ENCODE results near the gene CCR9.

The CCR9 gene

DNA sequence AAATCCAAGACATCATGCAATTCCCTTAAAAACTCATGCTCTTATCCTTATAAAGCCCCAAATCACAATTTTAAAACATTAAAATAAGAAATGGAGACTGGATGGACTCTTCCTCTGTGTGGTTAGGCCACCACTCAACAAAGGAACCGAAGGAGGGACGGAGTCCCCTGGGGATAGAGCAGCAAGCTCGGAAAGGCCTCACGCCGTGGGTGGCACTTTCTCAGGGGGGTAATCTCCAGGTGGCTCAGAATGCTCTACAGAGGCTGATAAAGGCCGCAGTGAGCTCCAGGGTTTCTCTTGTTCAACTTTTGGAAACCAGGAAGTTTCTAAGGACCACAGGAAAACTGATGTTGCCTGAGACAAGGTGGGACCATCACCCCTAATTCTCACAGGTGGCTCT, 23.2 kb downstream of the CCR9 start:
- DNase-seq = no peak

DNA sequence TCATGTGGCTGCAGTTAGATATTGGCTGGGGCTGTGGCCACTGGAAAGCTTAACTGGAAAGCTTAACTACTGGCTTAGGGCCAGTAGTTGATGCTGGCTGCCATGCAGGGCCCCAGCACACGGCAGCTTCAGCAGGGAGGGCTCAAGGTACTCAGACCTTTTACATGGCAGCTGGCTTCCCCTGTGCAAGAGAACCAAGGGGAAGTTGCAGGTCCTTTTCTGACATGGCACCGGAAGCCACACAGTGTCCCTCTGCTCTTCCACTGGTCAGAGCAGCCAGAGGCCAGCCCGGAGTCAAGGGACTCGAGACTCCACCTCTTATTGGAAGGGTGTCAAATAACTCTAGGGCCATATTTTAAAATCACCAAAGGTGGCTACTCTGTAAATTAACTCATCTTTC, 24.5 kb downstream of the CCR9 start:
- DNase-seq = no peak

DNA sequence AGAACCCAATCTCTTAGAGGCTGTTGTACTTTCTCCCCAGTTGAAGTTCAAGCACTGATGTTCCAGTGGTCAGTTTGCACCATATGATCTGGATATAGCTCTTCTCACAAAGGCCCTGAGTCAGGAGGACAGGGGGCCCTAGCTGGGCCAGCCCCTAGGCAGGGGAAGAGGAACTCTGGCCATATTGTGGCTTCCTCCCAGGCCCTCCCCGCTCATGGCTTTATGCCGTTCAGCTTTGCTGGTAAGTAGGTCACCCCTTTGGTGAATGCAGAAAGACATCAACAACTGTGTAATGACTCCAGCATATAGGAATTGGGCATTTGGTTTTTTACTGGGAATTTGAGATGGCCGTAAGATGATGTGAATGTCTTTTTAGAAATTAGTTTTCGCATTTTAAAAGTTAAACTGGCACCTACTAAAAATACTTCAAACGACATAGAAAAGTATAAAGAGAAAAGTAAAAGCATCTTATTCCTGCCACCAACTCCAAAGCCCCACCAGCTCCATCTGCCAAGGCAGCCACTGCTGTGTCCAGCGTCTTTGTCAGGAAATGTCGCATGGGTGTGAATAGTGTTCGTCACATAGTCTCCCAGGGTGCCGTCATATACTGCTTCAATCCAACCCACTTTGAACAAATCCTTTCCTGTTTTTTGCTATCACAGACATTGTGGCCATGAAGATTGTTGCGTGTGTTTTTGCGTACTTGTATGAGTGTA, 25.3 kb downstream of the CCR9 start:
- DNase-seq = no peak

DNA sequence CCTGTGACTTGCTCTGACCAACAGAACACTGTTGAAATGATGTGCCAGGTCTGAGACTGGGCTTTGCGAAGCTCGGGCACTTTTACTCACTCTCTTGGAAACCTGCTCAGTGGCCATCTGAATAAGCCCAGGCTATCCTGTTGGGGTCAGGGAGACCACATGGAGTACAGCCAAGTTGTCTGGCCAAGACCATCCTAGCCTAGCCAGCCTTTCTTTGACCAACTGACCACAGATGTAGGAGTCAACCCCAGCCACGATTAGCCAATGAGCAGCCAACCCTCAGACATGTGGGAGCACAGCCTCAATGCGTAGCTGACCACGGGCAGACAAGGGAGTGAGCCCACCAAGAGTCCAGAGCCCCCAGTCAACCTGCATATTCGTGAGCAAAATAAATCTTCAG, 26.1 kb downstream of the CCR9 start:
- no peak for DNase-seq

DNA sequence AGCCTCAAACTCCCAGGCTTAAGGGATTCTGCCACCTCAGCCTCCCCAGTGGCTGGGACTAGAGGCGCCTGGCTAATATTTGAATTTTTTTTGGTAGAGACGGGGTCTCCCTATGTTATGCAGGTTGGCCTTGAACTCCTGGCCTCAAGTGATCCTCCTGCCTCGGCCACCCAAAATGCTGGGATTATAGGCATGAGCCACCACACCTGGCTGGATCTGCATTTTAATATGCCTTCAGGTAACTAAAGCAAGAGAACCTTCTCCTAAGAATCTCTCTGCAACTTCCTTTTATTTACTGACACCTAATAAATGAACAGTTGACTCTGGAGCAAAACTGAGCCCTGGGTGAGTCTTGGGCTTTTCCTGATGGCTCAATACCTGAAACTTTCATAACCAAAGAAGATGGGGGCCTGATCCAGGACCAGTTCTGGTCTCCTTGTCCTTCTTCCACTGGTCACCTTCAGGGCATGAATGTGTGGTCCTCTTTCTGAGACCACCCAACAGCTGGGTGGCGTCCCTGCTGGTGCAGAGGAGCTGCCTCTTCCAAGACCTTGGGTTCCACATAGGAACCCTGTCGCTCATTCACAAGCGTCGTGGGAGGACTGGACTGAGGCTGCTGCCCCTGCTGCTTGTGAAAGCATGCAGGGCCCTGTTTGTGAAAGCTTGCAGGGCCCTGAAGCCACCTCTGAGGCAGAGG, 28.2 kb downstream of the CCR9 start:
- no peak for DNase-seq

DNA sequence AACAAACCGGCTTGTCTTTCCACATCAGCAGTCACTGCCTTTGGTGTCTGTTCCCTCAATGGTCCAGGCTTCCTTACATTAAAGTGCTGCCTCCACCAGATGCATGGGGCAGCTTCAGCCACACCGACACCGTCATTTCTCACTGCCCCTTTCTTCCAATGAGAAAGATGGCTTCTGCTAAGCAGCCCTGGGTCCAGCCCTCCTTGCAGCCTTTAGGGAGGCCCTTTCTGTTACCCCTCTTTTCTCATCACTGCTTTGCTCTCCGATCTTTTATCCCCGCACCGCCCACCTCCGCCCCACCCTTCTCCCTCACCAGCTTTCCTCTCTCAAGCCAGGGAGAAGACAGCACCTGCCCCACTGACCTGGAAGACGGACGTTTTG, 28.7 kb downstream of the CCR9 start:
- no peak for DNase-seq

DNA sequence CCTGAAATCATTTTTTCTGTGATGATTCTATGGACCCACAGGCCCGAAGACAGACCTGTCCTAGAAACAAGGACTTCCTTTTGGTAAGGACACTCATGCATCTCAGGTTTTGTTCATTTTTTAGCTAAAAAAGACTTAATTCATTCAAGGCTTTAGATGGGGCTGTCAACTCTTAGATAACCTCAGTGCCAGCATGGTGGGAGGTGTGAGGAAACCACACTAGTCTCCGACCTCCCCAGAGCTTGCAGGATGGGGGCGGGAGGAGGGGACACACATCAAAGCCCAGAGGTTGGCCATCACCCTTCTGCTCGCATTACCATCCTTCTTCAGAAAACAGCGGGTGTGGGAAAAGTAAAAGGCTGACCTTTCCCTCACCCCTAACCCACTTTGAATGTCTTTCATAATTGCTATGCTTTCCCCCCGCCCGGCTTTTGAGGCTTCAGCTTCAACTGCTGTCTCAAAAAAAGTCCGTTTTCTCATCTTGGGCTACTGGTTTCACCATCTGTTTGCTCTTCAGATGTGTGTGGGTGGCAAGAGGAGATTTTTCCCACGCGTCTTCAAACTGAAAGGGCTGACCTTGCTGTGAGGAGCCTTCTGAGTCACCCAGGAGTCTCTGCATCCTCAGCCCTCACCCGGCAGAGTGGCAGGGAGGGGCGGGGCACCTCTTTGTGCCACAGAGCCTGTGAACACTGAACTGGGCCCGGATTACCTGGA, 29.3 kb downstream of the CCR9 start:
- DNase-seq = peak; percentile 13 to 37 (median 30)

DNA sequence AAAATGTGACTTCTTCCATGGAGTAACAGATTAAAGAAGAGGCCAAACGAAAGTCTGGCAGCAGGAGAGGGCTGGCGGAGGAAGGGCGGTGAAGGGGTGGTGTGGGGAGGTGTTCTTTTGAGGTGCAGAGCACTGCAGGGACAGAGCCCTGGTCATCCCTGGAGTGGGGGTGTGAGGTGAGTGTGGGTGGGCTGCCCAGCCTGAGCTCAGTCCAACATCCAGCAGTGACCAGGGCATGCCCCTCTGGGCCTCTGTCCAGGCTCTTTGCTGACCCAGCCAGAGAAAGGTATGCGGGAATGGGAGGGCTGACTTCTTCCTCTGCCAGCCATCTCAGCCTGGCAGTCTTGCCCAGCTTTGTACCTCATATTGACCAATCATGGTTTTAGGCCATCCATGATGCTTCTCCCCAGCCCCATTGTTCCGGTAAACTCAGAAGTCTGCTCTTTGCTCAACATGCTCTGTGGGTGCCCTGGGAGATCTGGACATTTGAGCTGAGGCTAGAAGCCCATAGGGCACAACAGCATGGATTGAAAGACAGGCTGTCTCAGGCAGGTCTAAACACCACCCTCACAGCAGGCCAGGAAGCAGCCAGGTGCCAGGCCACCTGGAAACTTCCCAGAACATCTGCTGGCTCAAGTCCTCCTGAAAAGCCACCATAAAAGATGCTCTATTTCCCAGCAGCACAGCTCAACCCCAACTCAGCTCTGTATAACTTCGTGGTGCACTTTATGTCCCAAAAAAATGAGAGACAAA, 31.0 kb downstream of the CCR9 start:
- no peak for DNase-seq

DNA sequence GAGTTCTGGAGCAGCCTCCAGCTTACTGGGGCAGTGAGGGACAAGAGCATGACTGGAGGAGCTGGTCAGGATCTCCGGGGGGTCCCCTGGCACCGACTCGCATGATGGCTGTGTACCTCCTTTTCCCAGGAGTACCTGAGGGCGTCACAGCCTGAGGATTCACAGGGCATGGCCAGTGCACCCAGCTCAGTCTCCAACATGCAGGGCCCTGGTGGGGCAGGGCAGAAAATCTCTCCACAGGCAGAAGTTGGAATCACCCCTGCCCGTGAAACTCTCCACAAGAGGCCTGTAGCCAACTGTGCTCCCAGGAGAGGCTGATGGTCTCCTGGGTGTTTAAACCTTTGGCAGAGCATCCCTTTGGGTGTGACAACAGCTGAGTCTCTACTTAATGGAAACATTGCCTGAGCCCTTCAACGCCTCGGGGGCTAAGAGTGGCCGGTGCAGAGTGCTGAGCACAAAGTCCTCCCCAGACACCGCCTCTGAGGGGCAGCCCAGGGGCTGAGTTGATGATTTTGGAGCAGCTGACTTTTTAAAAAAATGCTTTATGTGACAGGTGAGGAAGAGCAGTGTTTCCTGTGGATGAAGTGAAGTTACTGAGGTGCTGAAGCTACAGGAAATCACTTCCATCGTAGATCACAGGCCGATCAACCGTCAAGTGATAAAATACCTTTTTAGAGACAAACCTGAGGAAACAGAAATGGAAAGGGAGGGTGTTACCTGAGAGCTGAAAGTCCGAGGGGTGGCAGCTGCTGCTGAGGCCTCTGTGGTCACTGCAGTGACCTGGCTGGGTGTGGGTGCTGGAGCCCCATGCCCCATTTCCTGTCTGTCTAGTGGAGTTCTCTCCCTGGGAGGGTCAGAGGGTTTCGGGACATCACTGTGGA, 35.1 kb downstream of the CCR9 start:
- peak in 1 of 6 experiments; percentile 9 for DNase-seq

DNA sequence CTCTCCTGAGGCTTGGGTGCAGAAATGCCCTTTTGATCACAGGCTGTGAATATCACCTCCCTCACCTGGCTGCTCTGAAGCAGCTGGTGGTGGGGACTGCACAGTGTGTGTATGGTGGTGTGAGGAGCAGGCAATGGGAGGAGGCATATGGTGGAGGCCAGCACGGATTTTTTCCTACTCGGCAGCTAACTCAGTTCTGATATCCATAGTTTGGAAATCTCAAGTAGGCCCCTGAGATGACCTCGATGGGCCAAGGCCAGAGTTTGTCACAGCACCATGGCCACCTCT, 35.6 kb downstream of the CCR9 start:
- no peak for DNase-seq

DNA sequence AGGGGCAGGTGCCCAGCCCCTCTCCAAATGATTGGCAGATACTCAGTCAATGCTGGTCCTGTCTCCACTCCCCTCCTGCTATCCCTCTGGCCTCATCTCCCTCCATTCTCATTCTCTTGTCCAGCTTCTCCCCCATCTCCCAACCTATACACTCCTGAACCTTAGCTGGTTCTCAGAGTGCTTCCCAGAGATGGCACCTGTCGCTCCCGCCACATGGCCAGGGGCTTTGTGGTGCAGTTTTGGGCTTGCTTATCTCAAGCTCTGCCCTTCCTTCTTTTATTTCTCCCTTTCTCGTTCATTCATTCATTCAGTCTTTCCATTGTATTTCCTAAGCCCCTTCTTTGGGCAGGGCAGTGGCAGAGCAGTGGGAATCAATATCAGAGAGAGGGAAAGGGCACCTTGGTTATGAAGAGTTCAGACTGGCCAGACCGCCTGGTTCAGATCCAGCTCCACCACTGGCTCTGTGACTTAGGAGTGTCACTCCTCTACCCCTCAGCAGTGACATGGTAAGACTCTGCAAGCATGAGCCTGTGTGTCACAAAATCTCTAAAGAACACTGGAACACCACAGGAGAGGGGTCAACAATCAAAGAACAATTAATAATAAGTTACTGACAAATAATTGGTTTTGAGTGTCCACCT, 36.7 kb downstream of the CCR9 start:
- no peak for DNase-seq

DNA sequence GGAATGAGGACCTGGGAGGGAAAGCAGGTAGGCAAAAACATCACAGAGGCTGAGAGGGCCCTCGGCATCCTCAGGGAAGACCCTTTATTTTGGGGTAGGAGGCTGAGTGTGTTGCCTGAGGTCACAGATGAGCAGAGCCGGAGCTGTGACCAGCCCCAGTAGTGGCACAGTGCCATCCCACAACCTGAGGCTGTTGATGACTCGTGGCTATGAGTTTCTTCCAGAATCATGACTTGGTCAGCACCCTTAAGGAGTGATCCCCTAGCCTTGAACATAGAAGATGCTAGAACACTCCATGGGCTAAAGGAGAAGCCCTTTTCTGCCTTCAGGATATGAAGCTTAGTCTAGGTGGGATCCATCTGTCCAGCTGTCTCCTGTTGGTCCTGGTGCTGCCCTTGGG, 37.4 kb downstream of the CCR9 start:
- DNase-seq = no peak

DNA sequence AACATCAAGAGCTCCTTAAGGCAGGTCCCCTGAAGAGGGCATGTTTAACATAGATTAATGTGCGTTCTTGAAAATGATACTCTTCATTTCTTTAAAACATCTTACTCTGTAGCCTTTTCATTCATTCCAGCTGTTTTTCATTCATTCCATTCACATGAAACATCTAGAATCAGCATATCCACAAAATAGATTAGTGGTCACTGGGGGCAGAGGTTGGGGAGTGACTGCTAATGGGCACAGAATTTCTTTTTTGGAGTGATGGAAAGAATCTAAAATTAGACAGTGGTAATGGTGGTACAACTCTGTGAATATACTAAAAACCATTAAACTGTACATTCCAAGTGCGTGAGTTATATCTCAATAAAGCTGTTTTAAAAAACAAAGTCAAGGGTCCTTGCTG, 41.5 kb downstream of the CCR9 start:
- DNase-seq = no peak

DNA sequence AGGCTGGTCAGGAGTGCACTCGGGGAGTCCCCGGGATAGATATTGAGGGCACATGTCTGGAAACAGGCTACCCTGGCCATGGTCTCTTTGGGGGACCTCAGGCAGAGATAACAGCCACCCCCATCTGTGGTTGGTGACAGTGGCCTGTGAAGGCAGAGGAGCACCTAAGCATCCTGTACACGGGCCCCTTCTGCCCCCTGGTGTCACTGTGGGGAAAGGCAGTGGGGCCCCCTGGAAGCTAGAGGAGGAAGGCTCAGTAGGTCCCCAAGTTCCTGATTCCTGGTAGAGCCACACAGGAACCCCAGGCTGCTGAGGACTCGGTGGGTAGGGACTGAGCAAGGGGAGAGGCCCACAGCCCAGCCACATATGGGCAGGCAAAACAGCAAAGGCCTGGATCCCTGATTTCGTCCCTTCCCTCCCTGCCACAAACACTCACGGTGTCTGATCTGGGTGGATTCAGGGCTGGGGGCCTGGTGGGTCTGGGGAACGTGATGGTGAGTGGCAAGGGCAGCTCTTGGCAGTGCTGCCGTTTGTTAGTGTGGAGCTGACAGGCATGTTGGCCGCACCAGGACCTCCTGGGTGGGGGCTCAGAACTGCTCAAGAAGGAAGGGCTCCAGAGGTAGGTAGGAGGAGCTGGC, 42.8 kb downstream of the CCR9 start:
- DNase-seq = peak; percentile 10 to 72 (median 52)

DNA sequence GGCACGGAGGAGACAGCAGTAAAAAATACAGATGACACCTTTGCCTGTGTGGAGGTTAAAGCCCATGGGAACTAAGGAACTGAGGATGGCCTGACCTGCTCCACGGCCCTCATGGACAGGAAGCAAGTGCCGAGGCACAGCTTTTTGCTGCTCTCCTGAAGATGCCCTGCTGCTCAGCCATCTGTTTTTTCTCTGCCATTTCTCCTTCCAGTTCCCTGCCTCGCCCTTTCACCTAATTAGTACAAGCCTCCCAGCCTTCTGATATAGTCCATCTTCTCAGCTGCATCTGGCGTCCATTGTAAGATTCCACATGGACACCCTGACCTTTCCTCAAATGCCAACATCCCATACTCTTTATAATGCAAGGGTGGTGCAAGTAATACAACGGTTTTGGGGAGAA, 45.2 kb downstream of the CCR9 start:
- DNase-seq = no peak

DNA sequence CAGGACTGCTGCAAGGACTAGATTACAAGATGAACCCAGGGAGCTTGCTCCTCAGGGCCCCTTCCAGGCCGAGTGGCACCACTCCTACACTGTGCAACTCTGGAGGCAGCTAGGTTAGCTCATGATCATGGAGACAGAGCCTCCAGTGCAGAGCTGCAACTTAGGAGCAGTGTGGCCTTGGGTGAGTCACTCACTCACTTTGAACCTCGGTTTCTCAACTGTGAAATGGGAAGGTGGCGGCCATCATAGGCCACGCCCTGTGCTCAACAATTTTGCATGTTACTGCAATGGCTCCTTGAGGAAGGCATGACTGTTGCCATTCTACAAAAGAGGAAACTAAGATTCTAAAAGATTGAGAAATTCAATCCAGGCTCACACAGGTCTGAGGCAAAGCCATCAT, 45.8 kb downstream of the CCR9 start:
- DNase-seq = no peak

DNA sequence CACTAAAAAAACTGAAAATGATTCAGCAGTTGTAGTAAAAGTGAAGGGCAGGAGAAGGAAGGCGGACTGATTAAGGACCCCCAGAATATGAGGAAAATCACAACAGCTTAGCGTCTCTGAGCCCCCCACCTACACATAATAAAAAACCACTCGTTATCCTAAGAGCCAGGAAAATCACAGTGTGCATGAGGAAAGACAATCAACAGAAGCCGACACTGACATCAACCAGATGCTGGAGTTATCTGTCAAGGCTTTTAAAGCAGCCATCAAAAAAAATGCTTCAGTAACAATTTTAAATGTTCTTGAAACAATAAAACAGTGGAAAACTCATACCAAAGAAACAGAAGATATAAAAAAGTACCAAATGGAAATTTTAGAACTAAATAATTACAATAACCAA, 47.2 kb downstream of the CCR9 start:
- DNase-seq = no peak

DNA sequence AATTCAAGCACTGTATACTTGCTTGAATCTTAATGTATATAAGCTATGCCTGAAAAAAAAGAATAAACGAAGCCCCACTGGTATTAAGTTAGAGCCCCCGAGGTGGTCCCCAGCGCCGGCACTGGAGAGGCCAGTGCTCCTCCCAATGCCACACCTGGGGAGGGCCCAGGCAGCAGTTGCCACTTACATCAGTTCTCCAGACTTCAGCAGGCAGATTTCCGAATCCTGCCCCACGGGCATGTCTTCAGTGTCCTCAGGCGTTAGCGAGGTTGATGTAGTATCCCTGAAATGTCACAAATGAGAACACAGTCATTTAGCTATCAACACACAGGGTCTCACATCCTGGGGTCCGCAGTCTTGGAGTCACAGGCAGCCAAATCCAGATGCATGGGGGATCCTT, 49.9 kb downstream of the CCR9 start:
- DNase-seq = no peak

DNA sequence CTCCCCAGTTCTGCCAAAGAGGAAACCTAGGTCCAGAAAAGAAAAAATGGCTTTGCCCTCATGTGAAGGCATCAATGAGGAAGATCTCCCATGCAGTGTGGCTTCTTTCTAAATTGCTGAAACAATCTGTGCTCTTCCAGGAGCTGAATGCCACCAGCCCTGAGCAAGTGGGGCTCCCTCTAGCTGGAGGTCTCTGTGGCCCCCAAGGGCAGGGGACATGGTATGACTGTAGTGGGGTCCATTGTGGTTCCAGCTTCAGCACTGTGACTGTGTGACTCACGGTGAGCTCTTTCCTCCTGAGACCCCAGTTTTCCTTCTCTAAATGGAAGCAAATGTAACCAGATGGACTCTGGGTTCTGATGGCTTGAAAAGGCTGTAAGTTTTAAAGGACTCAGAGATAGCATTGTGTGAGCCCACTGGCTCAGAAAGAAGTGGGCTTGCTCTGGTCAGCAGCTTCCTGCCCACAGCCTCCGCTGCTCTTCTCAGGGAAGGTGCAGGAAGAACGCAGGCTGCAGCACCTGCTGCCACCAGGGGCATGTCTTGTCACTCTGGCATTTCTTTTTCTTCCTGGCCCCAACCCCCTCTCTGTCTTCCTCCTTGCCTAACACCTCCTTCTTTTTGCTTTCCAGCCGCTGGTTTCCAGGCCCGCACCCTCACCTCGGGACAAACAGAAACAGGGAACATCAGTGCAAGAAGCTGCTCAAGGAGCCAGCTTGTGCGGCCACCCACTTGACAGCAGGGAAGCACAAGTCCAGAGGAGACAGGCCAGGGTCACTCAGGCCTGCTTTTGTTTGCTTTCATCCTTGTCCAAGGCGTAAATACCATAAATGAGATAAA, 51.1 kb downstream of the CCR9 start:
- no peak for DNase-seq

DNA sequence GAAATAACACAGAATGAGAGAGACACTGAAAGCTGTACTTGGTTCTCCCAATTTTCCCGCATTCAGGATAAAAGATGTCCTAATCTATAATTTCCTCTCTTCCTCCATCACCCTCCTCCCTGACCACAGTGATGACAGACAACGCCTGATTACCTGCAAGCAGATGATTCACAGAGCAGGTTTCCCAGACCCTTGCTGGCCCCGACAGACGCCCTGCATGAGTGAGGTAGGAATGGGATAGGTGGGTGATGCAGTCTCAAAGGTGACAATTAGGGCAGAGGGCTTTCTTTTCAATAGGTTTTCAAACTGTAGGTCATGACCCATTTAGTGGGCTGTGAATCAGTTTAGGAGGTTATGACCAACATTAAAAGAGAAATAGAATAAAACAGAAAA, 51.7 kb downstream of the CCR9 start:
- DNase-seq = no peak

DNA sequence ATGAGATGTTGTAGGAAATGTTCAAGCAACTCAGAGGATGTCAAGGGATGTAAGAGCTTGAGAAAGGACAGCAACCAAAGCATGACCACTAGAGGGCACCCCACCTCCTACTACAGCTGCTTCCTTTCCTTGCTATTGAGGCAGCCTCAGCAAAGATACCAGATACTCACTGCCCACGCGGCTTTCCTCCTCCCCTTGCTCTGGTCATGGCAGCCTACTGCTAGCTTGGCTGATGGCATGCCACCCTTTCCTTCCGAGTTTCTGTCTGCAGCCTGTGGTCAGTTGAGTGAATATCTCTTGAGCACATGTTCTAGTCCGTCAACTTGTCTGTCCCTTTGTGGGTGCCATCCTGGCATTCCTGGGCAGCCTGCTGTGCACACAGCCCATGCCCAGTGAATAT, 52.5 kb downstream of the CCR9 start:
- DNase-seq = peak; percentile 58 to 82 (median 70)
